GM06990 (cell line): ENCODE data around the gene SLC34A1.

ENCODE experiments used
- DNase-seq: peaks from one replicate; pipeline ENCODE4 v3.0.0-alpha.2; 2011; ENCODE audit not compliant: insufficient read length; ENCODE audit errors: extremely low read depth
- H3K27me3 ChIP-seq: replicated peaks from 2 replicates; pipeline ENCODE4 v1.6.0; 2011; ENCODE audit warnings: low read length; ENCODE audit not compliant: control insufficient read depth, insufficient read depth
- H3K36me3 ChIP-seq: 2 replicates; pipeline ENCODE4 v1.5.1; 2011; ENCODE audit warnings: low read length; ENCODE audit not compliant: control insufficient read depth, insufficient read depth
- H3K4me3 ChIP-seq: replicated peaks from 2 replicates; pipeline ENCODE4 v1.5.1; 2011; ENCODE audit warnings: low read depth, mild to moderate bottlenecking, control low read depth, low read length
- CTCF ChIP-seq: IDR thresholded peaks from 2 replicates; pipeline ENCODE4 v1.5.1; 2011; ENCODE audit warnings: low read length, control low read depth, mild to moderate bottlenecking, inconsistent platforms; ENCODE audit not compliant: insufficient read depth, poor library complexity, severe bottlenecking

Gene SLC34A1

GRCh38 chr5:177435847-177436536 lies 51.8 kb downstream of the SLC34A1 start:
- Histone ChIP-seq H3K36me3 (peaks cover 61% of the 10 kb centered on the region), H3K4me3 (no peak overlapping the region), H3K27me3 (no peaks in the 10 kb centered on the region)
- DNase-seq, result peak; percentile 17
- TF ChIP-seq CTCF, result no peak

GRCh38 chr5:177437623-177438022 lies 53.4 kb downstream of the SLC34A1 start:
- TF ChIP-seq CTCF, result no peak
- Histone ChIP-seq H3K36me3 (peaks cover 65% of the 10 kb centered on the region), H3K27me3 (no peaks in the 10 kb centered on the region), H3K4me3 (no peak overlapping the region)
- DNase-seq, result no peak

DNA sequence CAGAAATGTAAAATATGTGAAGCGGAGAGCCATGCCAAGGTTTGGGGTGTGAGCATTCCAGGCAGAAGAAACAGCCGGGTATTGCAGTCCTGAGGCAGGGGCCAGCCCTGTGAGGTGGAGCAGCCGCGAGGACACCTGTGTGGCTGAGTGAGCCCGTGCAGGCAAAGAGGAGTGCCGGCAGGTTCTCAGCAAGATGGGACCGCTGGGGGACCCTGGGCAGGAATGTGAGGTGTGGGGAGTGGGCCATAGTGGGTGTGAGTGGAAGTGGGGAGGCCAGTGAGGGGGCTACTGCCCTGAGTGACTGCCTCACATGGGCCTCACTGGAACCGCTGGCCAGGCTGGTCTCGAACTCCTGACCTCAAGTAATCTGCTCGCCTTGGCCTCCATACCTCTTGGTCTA lies 54.2 kb downstream of the SLC34A1 start:
- Histone ChIP-seq H3K36me3 (peaks cover 58% of the 10 kb centered on the region), H3K4me3 (no peak overlapping the region), H3K27me3 (no peaks in the 10 kb centered on the region)
- no peak for TF ChIP-seq CTCF
- no peak for DNase-seq

DNA sequence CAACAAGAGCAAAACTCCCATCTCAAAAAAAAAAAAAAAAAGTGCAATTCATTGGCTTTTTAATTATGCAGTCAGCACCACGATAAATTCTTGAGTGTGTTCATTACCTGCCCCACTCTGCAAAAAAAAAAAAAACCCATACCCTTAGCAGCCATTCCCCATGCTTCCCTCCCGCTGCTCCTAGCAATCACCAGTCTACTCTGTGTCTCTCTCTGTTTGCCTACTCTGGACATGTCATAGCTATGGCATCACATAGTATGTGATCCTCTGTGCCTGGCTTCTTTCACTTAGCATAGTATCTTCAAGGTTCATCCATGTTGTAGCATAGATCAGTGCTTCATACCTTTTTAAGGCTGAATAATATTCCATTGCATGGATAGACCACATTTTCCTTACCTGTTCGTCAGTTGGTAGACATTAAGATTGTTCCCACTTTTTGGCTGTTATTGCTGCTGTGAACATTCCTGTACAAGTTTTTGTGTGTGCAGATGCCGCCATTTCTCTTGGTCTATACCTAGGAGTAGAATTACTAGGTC lies 55.4 kb downstream of the SLC34A1 start:
- H3K36me3 ChIP-seq, result peaks cover 50% of the 10 kb centered on the region
- no peak for DNase-seq

GRCh38 chr5:177440211-177440989 lies 56.2 kb downstream of the SLC34A1 start:
- no peak for TF ChIP-seq CTCF
- peaks cover 42% of the 10 kb centered on the region for H3K36me3 ChIP-seq

More for the DNA sequence above, 55.4 kb downstream of the SLC34A1 start:
- TF ChIP-seq CTCF, result no peak
- H3K4me3 ChIP-seq, result no peak overlapping the region
- no peaks in the 10 kb centered on the region for H3K27me3 ChIP-seq

More at GRCh38 chr5:177440211-177440989, 56.2 kb downstream of the SLC34A1 start:
- no peaks in the 10 kb centered on the region for H3K27me3 ChIP-seq
- DNase-seq, result no peak
- H3K4me3 ChIP-seq, result no peak overlapping the region
